ENCODE data around the gene TRIM66. TPM values are rescaled to one million over a fixed set of nuclear protein-coding genes. Genes with fewer than 3 reads are reported as not detected.

The TRIM66 gene
- total and polyA plus RNA-seq, 2 of the 8 experiments (the other 6 are each of a cell fraction or from before 2014, with no cell fraction given): 3.1 to 3.5 TPM

DNA sequence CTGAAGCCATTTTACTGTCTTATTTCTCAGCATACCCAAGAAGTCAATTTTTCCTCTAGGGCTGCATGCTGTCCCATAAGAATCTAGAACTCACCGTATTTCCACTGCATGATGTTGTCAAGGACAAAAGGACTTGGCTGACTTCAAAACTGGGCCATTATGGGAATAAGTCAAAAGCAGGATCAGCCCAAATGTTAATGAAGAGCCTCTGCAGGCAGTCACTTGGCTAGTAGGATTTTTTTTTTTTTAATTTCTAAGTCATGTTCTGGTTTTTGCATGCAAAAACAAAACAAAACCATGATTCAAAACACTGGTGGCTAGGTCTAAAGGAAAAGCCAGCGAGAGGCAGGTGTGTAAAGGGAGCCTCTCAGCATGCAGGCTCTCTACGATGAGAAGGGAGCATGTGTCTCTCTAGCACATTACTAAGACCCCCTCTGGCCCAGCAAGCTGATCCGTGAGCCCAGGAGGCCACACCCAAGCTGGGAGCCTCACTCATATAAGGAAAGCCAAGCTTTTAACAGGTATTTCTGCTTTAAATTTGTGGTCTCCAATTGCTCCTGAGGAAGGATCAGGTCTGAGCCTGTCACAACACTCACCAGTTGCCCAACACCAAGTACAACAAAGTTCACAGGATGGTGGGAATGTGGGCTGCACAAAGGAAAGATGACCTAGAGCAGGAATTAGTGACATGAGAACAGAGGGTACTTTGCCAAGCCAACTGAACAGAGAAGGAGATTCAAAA is 67.0 kb downstream of the TRIM66 start:
- WGBS, 2 experiments (ENCODE audit: extremely low coverage in 1 of 2, insufficient coverage in 1 of 2, insufficient read length in 1 of 2, insufficient replicate concordance in 2 of 2, low coverage in 1 of 2, low lambda C conversion rate in 2 of 2, missing lambda C conversion rate in 1 of 2): 78% methylated on average over 4 of the region's 4 CpGs; no CpG with 5 or more reads in 1 of the 2 experiments
- no peak for TF ChIP-seq NRF1 (IDR thresholded peaks at IDR 0.05; ENCODE audit: low read depth, low read length)
- no peak for TF ChIP-seq RBBP5 (IDR thresholded peaks at IDR 0.05; ENCODE audit: borderline replicate concordance, low read depth, low read length)
- no peak for TF ChIP-seq RNF2 (IDR thresholded peaks at IDR 0.05; ENCODE audit: borderline replicate concordance, low read depth, low read length, missing control alignments, poor library complexity, severe bottlenecking)
- TF ChIP-seq NANOG (IDR thresholded peaks at IDR 0.05; ENCODE audit: insufficient read depth, low read depth, low read length, poor library complexity, severe bottlenecking): no peak
- TF ChIP-seq ASH2L (IDR thresholded peaks at IDR 0.05; ENCODE audit: low read length): no peak
- no peak for TF ChIP-seq GTF2F1 (IDR thresholded peaks at IDR 0.05; ENCODE audit: borderline replicate concordance, low read depth, low read length)
- TF ChIP-seq TAF1 (IDR thresholded peaks at IDR 0.05; ENCODE audit: low read depth, low read length): no peak
- TF ChIP-seq EP300 (IDR thresholded peaks at IDR 0.05; ENCODE audit: borderline replicate concordance in 1 of 2, low read depth in 2 of 2, low read length in 2 of 2): no peak
- TF ChIP-seq, protein P1, sequence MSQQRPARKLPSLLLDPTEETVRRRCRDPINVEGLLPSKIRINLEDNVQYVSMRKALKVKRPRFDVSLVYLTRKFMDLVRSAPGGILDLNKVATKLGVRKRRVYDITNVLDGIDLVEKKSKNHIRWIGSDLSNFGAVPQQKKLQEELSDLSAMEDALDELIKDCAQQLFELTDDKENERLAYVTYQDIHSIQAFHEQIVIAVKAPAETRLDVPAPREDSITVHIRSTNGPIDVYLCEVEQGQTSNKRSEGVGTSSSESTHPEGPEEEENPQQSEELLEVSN (IDR thresholded peaks at IDR 0.05): no peak
- TF ChIP-seq MAFK (IDR thresholded peaks at IDR 0.05; ENCODE audit: low read depth, low read length): no peak
- TF ChIP-seq BCL11A (IDR thresholded peaks at IDR 0.05; ENCODE audit: low read depth in 2 of 2, low read length in 2 of 2): no peak
- no peak for TF ChIP-seq SIRT6 (IDR thresholded peaks at IDR 0.05; ENCODE audit: low read length)

More for the DNA sequence above, 67.0 kb downstream of the TRIM66 start:
- no peaks in the 10 kb centered on the region for H3K79me2 ChIP-seq (ENCODE audit: control insufficient read depth in 1 of 2, insufficient read depth in 2 of 2, low read length in 2 of 2)
- H3K4ac ChIP-seq (replicated peaks; ENCODE audit: insufficient read length, low read depth, low read length): no peak overlapping the region
- POLR2A ChIA-PET (ENCODE audit: partially characterized antibody): no interaction called here
- CTCF ChIA-PET (ENCODE audit: partially characterized antibody): interaction anchor here (0.7 to 1.6 kb wide), 2 partner anchors 11 to 737 kb away, joined by 3 read pairs; no protein-coding TSS in a partner anchor
- H2AK5ac ChIP-seq (ENCODE audit: low read depth, low read length): no peak overlapping the region
- no peak overlapping the region for H2BK15ac ChIP-seq (ENCODE audit: low read length)
- no peak overlapping the region for H3K27ac ChIP-seq (ENCODE audit: low read depth, low read length)
- no peaks in the 10 kb centered on the region for H3K23me2 ChIP-seq (ENCODE audit: low read depth, low read length)
- no peak overlapping the region for H3K23ac ChIP-seq (ENCODE audit: insufficient read length)
- H3K79me1 ChIP-seq (ENCODE audit: low read depth, low read length): no peaks in the 10 kb centered on the region
- H3K4me2 ChIP-seq (ENCODE audit: insufficient read depth in 1 of 2, low read depth in 2 of 2, low read length in 2 of 2): no peak overlapping the region
- no peak overlapping the region for H3K18ac ChIP-seq (ENCODE audit: extremely low read depth, low read length)
- H2BK5ac ChIP-seq (ENCODE audit: low read depth, low read length): no peak overlapping the region
- H3K4me3 ChIP-seq (ENCODE audit: extremely low read depth in 1 of 4, insufficient read depth in 2 of 4, low read depth in 3 of 4, low read length in 4 of 4): no peak overlapping the region
- no peak overlapping the region for H4K91ac ChIP-seq (replicated peaks; ENCODE audit: insufficient read length, low read length)
- H3K4me1 ChIP-seq (replicated peaks in 1 of 4; ENCODE audit: control insufficient read depth in 3 of 4, insufficient read depth in 4 of 4, low read length in 3 of 4): no peaks in the 10 kb centered on the region
- no peak overlapping the region for H3K14ac ChIP-seq (ENCODE audit: insufficient read length)
- H4K5ac ChIP-seq (ENCODE audit: insufficient read length, low read depth, low read length): no peak overlapping the region
- H3K56ac ChIP-seq (replicated peaks; ENCODE audit: insufficient read length, low read depth, low read length): no peak overlapping the region
- H3K27me3 ChIP-seq (replicated peaks in 1 of 4; ENCODE audit: control insufficient read depth in 3 of 4, extremely low read depth in 1 of 4, insufficient read depth in 3 of 4, low read length in 3 of 4): no peaks in the 10 kb centered on the region
- H2BK120ac ChIP-seq (replicated peaks; ENCODE audit: low read depth, low read length): no peak overlapping the region
- H3K9me3 ChIP-seq (ENCODE audit: insufficient read depth in 2 of 2, low read depth in 1 of 2, low read length in 1 of 2): no peaks in the 10 kb centered on the region
- H2BK20ac ChIP-seq (ENCODE audit: low read length): no peak overlapping the region
- no peak overlapping the region for H2BK12ac ChIP-seq (ENCODE audit: low read depth, low read length)
- no peak overlapping the region for H2AFZ ChIP-seq (ENCODE audit: low read length)
- H4K8ac ChIP-seq (ENCODE audit: extremely low read depth, insufficient read depth, low read length): no peak overlapping the region
- peaks cover 0 to 5% (median 0%) of the 10 kb centered on the region in 4 experiments; a peak in 1 of 8 replicates for H3K36me3 ChIP-seq (ENCODE audit: control insufficient read depth in 2 of 4, insufficient read depth in 4 of 4, low read length in 3 of 4)
- DNase-seq (ENCODE audit: low read depth in 1 of 2, low spot score in 2 of 2) (no peak), FAIRE-seq (no peak)
- no peaks in the 10 kb centered on the region for H4K20me1 ChIP-seq (replicated peaks in 1 of 2; ENCODE audit: control insufficient read depth in 1 of 2, insufficient read depth in 2 of 2, low read length in 2 of 2)
- no peak overlapping the region for H3K9ac ChIP-seq (replicated peaks in 1 of 4; ENCODE audit: extremely low read depth in 1 of 4, low read depth in 3 of 4, low read length in 3 of 4)
